Stimulated activated CD8-positive, alpha-beta memory T cell treated with anti-CD3 and anti-CD28 coated beads, Interleukin-12 subunit alpha, Interleukin-12 subunit beta, amount 100 ng/mL, for 24 hours (primary cell): ENCODE data around the gene NOD2.

Source experiments
- DNase-seq: peaks from one replicate; pipeline ENCODE4 v3.0.0-alpha.2; 2020; ENCODE audit errors: extremely low read depth

NOD2 gene

DNA sequence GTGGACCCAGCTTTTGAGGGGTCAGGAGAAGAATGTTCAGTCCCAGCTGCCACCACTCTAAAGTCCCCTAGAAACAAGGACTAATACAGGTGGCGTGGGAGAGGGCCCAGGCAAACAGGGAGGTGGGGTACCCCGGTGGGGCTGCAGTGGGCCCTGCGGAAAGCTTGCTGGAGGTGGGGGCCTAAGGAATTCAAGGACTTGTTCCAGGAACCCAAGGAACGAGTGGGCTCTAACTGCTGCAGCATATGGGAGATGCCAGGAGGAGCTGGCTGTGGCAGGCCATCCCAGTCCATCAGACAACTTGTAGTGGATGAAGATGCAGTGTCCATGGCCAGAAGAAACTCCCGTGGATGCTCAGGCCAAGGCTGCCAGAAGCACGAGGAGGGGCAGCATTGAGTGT lies 22.9 kb upstream of the NOD2 start:
- no peak for DNase-seq

DNA sequence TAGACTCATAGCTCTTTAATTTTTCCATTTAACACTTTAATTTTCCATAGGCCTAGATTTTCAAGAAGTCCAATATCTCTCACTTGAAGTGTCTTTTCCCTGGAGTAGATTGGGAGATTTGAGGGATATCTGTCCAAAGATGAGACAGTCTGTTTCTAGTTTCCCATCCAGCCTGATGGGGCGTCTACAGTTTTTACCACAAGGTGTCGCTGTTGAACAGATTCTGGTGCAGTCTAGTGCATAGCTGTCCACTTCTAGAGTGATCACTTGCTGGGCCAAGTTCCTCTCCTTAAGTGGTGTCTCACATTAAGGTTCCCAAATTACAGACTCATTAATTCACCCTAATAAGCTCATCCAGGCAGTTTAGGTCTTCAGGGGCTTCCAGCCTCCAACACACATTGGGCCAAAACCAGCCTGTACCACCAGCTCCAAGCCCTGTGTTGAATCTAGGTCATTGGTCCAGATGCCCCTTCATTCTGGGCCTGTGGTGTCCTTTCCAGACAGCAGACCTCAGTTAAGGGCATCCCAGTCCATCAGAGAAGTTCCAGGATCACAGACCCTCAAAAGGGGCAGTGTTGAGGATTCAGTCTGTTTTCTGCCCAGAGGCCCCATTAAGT lies 21.7 kb upstream of the NOD2 start:
- DNase-seq, result no peak

DNA sequence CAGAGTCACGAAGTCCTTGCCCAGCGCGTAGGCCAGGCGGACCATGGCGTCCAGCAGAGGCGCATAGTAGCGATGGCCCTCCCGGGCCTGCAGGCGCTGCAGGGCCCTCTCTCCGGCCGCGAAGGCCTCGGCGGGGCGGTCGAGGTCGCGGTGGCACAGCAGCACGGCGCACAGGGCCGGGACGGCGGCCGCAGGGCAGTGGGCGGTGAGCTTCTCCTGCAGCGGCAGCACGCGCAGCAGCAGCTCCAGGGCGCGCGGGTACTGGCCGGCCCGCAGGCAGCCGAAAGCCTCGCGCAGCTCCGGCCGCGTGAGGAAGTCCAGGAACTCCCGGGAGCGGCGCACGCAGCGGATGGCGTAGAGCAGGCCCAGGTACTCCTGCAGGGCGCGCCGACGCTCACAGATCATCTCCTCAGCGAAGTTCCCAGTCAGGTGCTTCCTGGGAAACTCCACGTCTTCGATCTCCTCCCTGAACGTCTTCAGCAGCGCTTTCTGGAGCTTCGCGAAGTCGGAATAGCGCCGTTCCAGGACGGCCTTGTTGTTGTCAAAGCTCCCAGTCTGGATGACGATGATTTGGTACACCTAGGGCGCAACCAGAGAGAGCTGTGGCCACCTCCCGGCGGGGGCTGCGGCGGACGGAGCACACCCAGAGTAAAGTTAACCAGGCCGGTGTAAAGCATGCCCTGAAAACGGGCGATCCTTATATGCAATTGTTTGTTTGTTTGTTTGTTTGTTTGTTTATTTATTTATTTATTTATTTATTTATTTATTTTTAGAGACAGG lies 19.7 kb upstream of the NOD2 start:
- no peak for DNase-seq

DNA sequence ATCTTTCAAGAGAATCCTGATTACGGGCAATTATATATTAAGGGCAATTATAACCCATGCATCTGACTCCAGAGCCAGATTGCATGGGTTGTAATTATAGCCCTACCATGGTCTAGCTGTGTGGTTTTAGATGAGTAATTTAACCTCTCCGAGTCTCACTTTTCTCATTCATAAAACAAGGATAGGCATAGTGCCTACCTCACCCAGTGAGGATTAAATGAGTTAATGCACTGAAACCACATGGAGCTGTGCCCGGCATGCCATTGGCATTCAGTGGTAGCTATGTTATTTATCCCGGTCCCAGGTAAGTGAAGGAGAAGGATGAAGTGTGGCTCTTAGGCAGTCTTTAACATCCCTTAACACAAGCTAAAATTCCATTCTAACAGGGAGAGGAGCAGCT lies 18.6 kb upstream of the NOD2 start:
- DNase-seq, result no peak

DNA sequence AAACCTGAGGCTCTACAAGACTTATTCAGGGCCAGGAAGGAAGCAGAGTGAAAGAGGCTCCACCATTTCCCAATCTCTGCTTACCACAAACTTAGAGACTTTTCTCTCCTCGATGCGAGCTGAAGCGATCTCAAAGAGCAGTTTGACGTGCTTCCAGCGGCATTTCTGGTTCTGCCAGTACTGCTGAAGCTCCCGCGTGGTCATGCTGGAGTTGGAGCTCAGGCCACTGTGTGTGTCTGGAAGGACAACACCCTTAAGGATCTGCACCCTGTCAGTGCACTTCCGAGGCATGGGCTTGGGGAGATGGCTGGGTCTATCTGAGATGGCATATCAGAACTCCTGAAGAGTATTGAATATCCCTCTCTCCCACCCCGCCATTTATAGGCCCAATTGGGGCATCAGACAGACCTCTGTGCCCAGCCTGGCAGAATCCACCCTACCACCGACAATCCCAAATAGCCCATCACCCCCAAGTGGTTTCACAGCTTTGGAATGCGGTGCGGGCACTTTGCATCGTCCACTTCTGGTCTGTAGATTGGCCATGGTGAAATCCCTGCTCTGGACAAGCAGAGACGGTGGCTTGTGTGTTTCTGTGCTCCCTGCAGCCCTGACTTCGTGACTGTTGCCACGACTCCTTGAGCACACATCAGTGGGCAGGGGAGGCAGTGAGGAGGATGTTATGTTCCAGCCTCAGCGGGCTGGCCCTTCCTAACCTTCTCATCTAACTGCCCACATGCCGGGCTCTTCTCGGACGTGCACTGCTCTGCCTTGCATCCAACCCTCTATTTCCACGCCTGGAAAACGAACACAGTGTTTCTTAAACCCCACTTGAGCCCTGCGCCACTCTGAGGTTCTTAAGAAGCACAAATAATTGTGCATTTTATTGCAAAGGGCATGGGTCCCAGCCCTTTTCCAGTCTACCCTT lies 17.5 kb upstream of the NOD2 start:
- no peak for DNase-seq

DNA sequence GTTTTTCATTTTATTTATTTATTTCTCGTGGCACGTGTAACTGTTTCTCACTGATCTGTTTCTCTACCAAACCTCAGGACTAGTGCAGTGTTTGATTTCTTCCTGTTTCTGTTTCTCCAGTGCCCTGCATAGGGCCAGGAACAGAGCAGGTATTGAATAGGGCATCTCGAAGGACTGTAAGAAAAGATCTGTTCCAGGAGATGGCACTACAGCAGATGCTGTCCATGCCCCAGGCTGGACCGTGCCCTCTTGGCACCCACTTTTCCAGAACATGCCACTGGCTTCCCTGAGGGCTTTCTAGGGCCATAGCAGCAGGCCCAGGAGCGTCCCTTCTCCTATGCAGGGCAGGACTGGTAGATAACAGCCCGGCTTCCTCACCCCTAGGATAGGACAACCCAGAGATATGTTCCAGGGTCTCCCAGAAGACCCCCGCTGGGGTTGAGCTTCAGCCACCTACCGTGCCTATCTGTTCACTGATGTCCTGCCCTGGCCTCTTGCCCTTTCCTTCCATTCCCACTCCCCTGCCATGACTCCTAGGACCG lies 16.7 kb upstream of the NOD2 start:
- DNase-seq, result no peak

DNA sequence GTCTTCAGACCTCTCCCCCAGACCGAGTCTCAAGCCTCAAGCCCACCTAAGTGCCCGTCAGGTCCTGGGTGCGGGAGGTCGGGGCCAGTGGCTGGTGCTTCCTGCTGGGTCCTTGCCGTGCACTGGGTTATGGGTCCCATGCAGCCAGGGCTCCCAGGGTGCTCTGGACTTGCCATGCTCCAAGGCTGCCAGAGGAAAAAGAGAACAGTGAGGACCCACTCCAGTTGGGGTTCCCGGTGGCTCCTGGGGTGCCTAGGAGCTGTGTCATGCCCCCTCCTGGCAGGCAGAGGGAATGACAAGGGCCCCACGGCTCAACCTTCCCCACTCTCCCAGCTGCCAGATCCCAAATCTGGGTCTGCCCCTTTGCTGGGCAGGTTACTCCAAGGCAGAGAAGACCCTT lies 16.1 kb upstream of the NOD2 start:
- no peak for DNase-seq

DNA sequence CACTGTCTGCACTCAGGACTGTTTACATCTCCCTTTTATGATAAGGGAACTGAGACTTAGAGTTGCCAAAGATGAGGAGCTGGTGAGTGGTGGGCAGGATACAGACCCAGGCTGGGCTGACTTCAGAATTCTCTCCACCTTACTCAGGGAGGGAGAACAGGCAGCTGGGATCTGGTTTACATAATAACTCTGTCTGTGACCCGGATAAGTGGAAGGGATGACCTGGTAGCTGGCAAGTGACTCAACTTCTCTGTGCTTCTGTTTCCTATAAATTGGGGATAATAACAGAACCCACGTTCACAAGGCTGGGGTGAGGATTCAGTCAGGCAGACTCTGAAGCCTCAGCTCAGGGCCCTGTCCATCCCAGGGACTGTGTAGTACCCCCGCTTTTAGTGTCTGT lies 14.9 kb upstream of the NOD2 start:
- DNase-seq, result no peak

DNA sequence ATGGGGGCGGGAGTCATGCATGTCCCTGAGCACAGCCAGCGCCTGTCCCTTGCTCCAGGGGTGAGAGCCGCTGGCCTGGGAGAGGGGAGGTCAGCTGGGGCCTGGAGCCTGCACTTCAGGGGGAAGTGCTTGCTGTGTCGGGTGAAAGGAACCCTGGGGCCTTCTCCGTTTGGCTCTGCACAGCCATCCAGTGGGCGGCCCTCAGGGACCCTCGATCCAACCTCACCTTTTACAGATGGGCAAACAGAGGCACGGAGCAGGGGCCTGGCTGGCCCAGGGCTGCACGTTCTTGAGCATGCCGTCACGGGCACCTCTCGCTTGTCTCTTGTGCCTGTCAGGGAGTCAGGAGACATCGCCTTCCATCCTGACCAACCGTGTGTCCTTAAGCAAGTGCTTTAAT lies 14.1 kb upstream of the NOD2 start:
- no peak for DNase-seq

DNA sequence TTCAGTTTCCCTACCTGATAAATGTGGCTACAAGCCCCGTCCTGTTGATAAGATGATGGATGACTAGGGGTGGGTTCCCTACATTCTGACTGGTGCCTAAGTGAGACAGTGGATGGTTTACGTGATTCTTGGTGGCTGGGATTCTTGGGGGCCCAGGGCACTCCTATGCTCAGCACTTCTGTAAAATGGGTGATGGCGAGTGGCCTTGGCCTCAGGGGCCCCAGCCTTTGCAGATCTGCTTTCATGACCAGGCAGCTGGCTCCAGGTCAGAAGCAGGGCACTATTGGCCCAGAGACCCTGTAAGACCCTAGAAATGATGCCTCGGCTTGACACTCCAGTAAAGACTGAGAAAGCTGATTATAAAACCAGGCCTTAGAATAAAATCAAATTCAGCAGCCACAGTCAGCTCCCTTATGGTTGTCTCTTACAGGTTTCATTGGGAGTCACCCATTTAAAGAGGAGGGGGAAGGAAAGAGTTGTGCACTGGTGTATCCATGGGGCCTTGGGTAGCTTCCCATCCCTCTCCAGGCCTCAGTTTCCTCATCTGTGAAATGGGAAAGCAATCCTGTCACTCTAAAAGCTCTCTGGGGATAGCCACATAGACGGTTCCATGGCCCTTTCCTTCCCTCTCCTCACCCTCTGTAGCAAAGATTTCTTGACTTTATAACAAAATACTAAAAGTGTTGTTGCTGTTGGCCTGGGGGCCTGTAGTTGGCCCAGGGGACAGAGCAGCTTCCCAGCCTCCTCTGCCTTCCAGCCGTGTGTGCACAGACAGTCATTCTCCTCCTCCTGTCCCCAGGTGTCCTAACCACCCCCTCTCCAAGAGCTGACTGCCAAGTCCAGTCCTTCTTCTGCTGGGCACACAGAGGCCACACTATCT lies 13.5 kb upstream of the NOD2 start:
- no peak for DNase-seq

DNA sequence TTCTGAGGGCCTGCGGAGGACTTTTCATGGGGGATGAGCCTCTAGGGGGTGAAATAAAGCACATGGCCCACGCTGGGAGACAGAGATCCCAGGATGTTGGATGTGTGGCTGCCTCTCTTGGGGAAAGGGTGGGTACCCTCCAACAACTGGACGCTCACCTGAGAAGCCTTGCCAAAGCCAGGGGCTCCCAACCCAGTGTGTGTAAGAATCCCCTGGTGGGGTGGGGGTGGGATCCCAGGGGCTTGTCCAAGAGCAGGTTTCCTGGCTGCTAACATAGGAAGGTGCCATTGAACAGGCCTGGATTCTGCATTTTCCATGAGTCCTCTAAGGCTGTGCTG lies 12.9 kb upstream of the NOD2 start:
- no peak for DNase-seq

DNA sequence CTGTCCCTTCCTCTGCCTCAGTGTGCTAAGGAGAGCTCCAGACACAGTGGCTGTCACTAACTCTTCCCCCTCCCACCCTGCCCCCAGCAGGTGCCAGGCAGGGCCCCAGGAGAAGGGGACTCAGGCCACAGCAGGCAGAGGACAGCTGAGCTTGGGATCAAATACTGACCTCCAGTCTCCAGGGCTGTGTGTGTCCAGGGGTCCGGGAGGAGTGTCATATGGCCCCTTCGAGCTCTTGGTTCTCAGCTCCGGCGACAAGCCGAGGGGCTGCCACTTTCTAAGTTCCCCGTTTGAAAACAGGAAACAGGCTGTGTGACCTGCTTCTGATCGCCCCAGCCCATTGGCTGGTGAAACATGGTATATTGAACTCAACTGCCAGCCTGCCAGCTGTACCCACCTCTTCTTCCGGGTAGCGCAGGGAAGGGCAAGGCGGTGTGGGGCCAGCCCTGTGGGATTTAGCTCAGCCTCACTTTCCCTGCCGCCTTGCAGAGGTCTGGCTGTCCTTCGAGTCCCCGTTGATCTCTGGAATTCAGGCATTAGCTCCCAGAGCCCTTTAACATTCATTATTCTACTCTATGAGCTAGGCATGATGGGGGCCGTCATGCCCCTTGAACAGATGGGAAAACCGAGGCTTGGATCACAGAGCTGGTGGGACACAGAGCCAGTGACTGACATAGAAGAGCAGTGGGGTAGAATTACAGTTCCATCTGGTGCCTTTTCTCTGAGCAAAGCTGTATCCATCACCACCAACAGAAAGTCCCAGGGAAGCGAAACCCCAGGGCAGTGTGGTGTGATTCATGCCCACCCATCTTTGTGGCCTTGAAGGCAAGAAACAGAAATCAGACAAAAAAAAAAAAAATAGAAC lies 12.2 kb upstream of the NOD2 start, which contains the start of gene SNX20:
Gene SNX20 (minus strand): TSS at position 292 of the 865 bp plus-strand sequence. CDS start 3,786 bp downstream, outside the sequence.
- no peak for DNase-seq

DNA sequence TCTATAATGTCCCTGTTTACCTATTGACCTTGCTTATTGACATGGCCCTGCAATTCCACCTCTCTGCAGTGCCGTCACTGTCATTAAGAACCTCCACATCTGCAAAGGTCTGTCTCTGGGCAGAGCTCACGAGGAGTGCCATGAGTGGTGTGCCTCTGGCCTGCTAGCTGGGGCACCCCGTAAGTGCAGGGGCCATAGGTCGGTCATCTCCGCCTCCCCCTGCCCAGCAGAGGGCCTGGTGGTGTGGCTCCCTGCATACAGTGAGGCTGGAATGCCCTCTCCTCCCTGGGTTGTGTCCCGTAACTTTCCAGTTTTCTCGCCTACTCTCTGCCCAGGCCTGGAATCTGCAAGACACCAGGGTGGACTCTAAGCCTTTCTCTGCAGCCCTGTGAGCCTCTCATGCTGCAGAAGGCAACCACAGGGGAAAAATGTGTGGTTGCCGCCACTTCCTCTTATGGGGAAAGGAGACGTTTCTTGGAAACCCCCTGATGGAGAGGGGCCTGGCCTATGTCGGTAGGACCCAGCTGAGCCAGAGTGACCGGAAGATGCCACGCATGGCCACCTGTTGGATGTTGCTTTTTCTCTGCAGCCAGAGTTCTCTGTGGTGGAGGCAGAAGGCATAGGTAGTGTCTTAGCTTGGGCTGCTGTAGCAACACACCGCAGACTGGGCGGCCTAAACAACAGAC lies 9.6 kb upstream of the NOD2 start:
- no peak for DNase-seq

DNA sequence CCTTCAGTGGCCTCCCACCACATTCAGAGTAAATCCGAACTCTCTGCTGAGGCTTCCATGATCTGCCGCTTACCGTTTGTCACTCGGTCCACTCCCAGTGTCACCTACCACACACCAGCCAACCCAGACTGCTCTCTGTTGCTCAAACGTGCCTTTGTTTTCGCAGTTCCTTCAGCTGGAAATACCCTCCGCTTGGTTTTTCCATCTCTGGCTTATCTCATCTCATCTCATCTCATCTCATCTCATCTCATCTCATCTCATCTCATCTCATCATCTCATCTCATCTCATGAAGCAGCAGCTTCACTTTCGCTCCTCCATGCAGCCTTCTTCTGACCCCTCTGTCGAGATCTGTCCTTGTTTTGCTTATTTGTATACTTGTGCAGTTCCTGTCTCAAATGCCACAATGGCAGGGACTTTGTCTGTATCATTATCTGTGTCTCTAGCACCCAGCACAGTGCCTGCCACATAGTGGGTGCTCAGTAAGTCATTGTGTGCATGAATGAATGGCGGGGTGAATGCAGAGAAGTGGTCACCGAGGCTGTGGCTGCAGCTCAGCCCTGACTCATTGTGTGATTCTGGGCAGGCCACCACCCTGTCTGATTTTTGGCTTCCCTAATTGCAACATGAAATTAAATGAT lies 8.5 kb upstream of the NOD2 start:
- no peak for DNase-seq

DNA sequence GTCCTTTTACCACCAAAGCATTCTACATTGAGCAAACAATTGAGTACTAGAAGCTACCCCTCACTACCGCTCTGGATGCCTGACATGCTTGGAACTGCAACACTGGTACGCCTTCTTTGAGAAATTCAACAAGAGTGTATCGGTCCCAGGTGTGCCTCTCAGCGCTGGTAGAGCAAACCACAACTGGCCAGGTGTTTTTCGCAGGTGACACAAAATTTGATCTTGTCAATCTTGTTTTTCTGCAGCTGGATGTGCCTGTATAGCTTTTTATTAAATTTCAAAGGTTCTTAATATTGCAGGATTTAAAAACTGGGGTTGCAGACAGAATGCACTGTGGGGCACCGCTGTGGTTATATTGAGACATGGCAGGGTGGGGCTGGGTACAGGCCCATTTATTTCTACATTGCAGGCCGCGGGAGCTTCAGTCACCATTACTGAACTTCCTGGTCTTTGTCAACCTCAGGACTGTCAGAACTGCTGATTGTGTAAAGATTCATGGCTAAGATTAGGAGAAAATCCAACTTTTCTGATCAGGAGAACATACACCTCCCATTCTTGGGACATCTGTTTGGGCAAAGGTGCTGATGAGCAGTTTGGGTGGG lies 7.8 kb upstream of the NOD2 start:
- no peak for DNase-seq

DNA sequence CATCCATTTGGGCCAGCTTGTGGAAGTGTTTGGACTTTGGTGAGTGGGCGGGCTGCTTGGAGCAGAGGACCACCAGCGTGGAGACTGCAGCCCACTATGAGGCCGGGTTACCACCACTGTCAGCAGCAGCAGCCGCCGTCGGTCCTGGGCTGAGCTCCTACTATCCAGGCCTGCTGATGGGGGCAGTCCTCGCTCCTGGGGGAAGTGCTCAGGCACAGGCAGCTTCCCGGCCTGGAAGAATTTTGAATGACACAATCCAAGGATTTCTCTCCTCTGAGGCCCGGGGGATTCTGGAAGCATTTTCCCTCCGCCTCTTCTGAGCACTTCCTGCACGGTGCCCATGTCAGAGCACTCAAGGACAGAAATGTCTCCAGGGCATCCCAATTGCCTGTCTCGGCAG lies 5.3 kb upstream of the NOD2 start:
- DNase-seq, result no peak

DNA sequence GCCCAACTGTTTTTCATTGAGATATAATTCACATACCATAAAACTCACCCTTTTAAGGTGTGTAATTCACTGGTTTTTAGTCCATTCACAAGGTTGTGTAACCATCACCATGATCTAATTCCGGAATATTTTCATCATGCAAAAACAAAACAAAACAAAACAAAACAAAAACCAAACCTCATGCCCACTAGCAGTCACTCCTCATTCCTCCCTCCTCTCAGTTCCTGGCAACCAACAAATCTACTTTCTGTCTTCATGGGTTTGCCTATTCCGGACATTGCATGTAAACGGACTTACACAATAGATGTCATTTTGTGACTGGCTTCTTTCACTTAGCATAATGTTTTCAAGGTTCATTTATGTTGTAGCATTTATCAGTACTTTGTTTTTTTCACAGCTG lies 4.5 kb upstream of the NOD2 start:
- DNase-seq, result no peak

DNA sequence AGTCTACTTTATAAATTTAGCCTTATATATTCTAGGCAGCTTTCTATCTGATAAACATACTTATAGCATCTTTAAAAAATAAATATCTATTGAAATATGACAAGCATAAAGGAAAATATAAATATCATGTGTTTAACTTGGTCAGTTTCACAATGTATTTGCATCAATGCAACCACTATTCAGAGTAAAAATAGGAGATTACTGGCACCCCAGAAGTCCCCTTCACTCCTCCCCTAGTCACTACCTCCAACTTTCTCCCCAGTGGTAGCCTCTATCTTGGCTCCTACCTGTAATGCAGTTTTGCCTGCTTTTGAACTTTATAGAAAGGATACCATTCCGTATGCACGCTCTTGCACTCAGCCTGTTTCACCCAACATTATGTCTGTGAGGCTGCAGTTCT lies 3.2 kb upstream of the NOD2 start:
- DNase-seq, result no peak

DNA sequence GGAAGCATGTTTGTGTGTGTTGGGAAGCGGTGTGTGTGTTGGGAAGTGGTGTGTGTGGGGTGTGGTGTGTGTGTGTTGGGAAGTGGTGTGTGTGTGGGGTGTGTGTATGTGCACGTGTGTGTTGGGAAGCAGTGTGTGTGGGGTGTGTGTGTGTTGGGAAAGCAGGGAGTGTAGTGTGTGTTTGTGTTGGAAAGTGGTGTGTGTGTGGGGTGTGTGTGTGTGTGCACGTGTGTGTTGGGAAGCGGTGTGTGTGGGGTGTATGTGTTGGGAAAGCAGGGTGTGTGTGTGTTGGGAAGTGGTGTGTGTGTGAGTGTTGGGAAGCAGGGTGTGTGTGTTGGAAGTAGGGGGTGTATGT lies 785 bp upstream of the NOD2 start:
- no peak for DNase-seq
